GM19035 (cell line): ENCODE measurements around the gene LIN37.
"Not testable (repeated sequence)": the region's sequence is repeated elsewhere in the genome, so short reads cannot be mapped to it uniquely, and the experiment has no call there.

Source experiments
- ATAC-seq: cut with Tn5 transposase; IDR thresholded peaks from one replicate; pipeline ENCODE4 v1.9.1; 2021; ENCODE audit not compliant: unreplicated experiment

The LIN37 gene

DNA sequence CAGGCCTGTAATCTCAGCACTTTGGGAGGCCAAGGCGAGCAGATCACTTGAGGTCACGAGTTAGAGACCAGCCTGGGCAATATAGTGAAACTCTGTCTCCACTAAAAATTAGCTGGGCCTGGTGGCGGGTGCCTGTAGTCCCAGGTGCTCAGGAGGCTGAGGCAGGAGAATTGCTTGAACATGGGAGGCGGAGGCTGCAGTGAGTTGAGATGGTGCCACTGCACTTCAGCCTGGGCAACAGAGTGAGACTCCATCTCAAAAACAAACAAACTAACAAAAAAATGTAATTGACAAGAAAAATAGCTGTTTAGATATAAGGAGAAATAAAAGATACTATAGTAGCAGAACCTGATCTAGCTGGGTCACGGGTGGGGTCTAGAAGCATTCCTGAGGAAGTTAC, 24.0 kb downstream of the LIN37 start:
- ATAC-seq = not testable (repeated sequence)

- ATAC-seq = no peak
These were observed 24.8 kb downstream of the LIN37 start for GRCh38 chr19:35773020-35773806.

- no peak for ATAC-seq
These were observed 26.1 kb downstream of the LIN37 start for GRCh38 chr19:35774274-35775045.

DNA sequence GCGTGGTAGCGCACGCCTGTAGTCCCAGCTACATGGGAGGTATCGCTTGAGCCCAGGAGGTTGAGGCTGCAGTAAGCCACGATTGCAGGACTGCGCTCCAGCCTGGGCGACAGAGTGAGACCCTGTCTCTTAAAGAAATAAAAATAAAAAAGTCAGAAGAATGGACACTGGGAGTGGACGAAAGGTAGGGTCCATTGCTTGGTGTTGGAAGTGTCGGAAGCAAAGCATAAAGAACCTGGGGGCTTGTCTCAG, 26.6 kb downstream of the LIN37 start:
- no peak for ATAC-seq

- peak; percentile 92 for ATAC-seq
These were observed 27.1 kb downstream of the LIN37 start, which contains the start of gene ARHGAP33 for GRCh38 chr19:35775298-35776101. Gene ARHGAP33, plus strand, starts transcription at chr19:35775564. Its CDS starts 95 bp downstream, at chr19:35775659.

- no peak for ATAC-seq
These were observed 27.9 kb downstream of the LIN37 start for GRCh38 chr19:35776102-35776788.

DNA sequence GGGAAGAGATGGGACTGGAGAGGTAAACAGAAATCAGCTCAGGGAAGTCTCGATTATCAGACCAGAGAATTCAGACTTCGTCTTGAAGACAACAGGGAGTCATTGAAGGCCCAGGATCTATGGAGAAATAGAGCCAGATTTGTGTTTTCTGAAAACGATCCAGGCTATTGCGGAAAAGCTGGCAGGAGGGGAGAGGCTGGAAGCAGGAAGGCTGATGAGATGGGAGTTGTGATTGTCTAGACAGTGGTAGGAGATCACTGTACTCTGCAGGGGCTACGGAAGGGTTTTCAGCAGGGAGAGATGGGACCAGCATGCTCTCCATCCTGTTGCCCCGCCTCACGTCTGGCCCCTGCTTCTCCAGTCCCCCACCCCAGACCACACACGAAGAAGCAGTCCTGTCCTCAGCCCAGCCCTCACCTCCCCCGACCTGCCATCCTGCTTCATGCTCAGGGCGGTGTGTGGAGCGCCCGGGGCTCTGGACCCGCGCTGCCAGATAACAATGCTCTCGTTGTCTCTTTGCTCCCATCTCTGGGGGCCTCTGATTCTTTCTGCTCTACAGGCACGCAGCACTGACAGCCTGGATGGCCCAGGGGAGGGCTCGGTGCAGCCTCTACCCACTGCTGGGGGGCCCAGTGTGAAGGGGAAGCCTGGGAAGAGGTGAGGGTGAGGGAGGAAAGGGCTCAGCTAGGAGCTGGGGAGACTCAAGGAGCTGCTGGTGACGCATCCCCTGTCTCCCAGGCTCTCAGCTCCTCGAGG, 28.9 kb downstream of the LIN37 start:
- no peak for ATAC-seq

- ATAC-seq = no peak
These were observed 29.6 kb downstream of the LIN37 start for GRCh38 chr19:35777961-35778360.

DNA sequence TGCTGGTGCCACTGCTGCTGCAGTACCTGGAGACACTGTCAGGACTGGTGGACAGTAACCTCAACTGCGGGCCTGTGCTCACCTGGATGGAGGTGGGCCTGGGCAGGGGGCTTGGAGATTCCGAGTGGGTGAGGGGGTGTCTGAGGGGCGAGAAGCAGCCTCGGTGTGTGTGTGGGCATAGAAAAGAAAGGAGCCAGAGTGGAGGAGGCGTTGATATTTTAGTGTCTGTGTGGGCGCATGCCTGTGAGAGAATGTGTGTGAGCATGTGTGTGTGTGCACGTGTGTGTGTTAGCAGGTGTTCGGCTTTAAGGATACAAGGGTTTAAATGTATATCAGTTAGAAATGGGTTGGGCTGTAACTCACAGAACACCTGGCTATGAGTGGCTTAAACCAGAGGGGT, 30.7 kb downstream of the LIN37 start:
- ATAC-seq = no peak

DNA sequence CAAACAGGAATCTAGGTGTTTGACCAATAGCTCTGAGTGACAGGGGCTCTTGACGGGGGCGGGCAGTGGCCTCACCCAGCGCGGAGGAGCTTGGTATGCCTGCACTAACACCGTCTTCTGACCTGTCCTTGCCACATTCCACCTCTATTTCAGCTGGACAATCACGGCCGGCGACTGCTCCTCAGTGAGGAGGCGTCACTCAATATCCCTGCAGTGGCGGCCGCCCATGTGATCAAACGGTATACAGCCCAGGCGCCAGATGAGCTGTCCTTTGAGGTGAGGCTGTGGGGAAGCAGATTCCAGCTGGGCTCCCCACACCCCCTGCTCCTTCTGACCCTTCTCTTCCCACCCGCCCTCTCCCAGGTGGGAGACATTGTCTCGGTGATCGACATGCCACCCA, 31.7 kb downstream of the LIN37 start:
- ATAC-seq = no peak

DNA sequence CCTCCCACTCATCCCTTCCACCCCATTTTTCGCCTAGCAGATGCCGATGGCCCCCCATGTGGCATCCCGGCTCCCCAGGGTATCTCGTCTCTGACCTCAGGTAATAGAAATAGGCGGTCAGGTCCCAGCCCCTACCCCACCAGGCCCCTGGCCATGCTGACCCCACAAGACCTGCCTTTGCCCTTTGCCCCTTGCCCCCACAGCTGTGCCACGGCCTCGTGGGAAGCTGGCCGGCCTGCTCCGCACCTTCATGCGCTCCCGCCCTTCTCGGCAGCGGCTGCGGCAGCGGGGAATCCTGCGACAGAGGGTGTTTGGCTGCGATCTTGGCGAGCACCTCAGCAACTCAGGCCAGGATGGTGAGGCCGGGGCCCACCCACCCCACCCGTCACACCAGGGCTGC, 32.3 kb downstream of the LIN37 start:
- ATAC-seq = no peak

- no peak for ATAC-seq
These were observed 33.3 kb downstream of the LIN37 start for GRCh38 chr19:35781650-35782049.

GRCh38 chr19:35782589-35782988, 34.2 kb downstream of the LIN37 start:
- no peak for ATAC-seq

DNA sequence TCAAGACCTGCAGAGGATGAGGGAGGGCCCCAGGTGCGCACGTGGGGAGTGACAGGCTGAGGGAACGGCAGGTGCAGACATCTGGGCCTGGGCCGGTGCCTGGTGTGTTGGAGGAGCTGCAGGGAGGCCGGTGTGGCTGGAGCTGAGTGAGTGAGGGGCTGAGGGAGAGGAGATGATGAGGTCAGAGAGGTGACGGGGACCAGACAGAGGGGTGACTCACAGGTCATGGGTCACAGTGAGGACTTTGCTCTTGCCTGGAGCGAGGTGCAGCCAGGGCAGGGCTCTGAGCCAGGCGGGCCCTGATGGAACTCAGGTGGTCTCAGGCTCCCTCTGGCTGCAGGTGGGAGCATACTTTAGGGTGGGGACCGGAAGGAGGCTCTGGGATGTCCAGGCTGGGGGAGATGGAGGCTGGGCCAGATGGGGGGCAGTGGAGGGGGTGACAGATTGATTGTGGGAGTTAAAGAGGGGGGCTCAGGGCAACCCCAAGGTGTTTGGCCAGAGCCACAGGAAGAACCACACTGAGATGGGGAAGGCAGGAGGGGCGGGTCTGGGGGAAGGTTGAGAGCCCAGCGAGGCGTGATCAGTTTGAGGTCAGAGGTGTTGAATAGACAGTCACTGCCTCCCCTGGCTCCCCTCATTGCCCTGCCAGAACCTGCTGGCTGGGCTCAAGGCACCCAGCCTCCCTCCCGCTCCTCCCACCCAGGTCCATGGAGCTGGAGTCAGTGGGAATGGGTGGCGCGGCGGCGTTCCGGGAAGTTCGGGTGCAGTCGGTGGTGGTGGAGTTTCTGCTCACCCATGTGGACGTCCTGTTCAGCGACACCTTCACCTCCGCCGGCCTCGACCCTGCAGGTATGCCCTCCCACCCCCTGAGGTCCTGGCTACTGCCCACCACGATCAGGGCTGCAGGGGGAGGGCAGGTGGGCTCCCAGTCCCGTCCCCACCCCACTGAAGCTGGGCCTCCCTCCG, 35.4 kb downstream of the LIN37 start:
- ATAC-seq = no peak

DNA sequence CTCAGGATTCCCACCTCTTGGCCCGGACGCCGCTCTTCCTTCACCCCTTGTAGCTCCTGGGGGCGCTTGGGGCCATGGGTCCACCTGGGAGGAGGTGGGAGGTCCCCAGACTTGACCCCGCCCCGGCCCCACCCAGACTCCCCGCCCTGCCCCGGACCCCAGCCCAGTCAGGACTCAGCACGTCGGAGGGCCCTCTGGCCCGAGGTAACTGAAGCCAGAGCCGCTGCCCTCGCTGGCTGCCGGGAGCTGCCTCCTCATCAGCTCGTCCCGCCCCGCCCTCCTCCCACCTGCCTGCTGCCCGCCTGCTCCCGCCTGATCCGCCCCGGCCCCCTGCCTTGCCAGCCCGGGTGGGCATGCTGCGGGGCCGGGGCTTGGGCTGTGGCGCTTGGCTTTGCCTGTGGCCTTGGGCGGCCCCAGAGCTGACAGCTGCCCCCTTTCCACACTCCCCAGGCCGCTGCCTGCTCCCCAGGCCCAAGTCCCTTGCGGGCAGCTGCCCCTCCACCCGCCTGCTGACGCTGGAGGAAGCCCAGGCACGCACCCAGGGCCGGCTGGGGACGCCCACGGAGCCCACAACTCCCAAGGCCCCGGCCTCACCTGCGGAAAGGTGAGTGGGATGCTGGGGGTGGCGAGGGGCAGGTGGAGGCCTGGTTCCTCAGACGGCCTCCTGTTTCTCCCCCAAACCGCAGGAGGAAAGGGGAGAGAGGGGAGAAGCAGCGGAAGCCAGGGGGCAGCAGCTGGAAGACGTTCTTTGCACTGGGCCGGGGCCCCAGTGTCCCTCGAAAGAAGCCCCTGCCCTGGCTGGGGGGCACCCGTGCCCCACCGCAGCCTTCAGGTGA, 36.3 kb downstream of the LIN37 start:
- no peak for ATAC-seq

DNA sequence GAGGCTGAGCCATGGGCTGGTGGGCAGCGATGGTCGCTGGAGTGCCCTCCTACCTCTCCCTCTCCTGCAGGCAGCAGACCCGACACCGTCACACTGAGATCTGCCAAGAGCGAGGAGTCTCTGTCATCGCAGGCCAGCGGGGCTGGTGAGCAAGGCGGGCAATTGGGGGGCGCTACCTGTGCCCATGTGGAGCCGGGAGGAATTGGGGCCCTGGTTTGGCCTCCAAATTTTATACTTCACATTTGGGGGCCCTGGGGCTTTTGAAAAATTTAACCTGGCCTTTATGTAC, 36.9 kb downstream of the LIN37 start:
- ATAC-seq = no peak

GRCh38 chr19:35786299-35787160, 38.2 kb downstream of the LIN37 start:
- no peak for ATAC-seq
